MG63 (cell line): ENCODE measurements around the gene RNF148. TPM values are rescaled to one million over a fixed set of nuclear protein-coding genes. Genes with fewer than 3 reads are reported as not detected.
"Not testable (repeated sequence)": the region's sequence is repeated elsewhere in the genome, so short reads cannot be mapped to it uniquely, and the experiment has no call there.

Experiments used
- DNase-seq: peaks from one replicate; pipeline ENCODE4 v3.0.0-alpha.2; 2020
- H3K27me3 ChIP-seq: fragments of 250-450 bp; sonication (Bioruptor Pico); 2 replicates; pipeline ENCODE4 v1.5.1; 2020; ENCODE audit warnings: mild to moderate bottlenecking, moderate library complexity
- H3K36me3 ChIP-seq: fragments of 250-450 bp; sonication (Bioruptor Pico); 2 replicates; pipeline ENCODE4 v1.5.1; 2020; ENCODE audit warnings: mild to moderate bottlenecking, moderate library complexity
- H3K4me3 ChIP-seq: fragments of 250-450 bp; sonication (Bioruptor Pico); 2 replicates; pipeline ENCODE4 v1.5.1; 2020; ENCODE audit warnings: mild to moderate bottlenecking, moderate library complexity
- H3K9me3 ChIP-seq: fragments of 250-450 bp; sonication (Bioruptor Pico); 2 replicates; pipeline ENCODE4 v1.5.1; 2020; ENCODE audit warnings: mild to moderate bottlenecking, moderate library complexity
- total RNA-seq: library from RNA; depleted of rRNA; stranded (reverse); fragments of >200 nt; shearing (Covaris generic); gene quantifications from 2 replicates; pipeline ENCODE4 v1.2.3, GENCODE V29; 2014; ENCODE audit warnings: low replicate concordance

The RNF148 gene
- total RNA-seq, 1 experiment from 2014 or later: not detected

GRCh38 chr7:122699017-122699416 lies 3.7 kb downstream of the RNF148 start, which contains the start of gene RNF133:
TSS of gene RNF133 (minus strand) at chr7:122699117. CDS start at chr7:122698918, 199 bp downstream.
- no peak for DNase-seq
- no peak within 1 kb of the TSS for H3K4me3 ChIP-seq
- H3K36me3 ChIP-seq: no peaks in the 10 kb centered on the region
- no peaks in the 10 kb centered on the region for H3K27me3 ChIP-seq
- no peaks in the 10 kb centered on the region for H3K9me3 ChIP-seq

GRCh38 chr7:122695816-122696215 lies 6.9 kb downstream of the RNF148 start:
- no peaks in the 10 kb centered on the region for H3K36me3 ChIP-seq

GRCh38 chr7:122694697-122695096 lies 8.0 kb downstream of the RNF148 start:
- Histone ChIP-seq H3K27me3 (no peaks in the 10 kb centered on the region), H3K4me3 (no peak overlapping the region)
- no peak for DNase-seq

More at GRCh38 chr7:122695816-122696215, 6.9 kb downstream of the RNF148 start:
- Histone ChIP-seq H3K9me3 (no peaks in the 10 kb centered on the region), H3K27me3 (no peaks in the 10 kb centered on the region), H3K4me3 (no peak overlapping the region)
- no peak for DNase-seq

GRCh38 chr7:122692769-122693309 lies 9.9 kb downstream of the RNF148 start:
- H3K36me3 ChIP-seq: no peaks in the 10 kb centered on the region
- H3K4me3 ChIP-seq: no peak overlapping the region
- no peaks in the 10 kb centered on the region for H3K9me3 ChIP-seq
- no peaks in the 10 kb centered on the region for H3K27me3 ChIP-seq
- no peak for DNase-seq

More at GRCh38 chr7:122694697-122695096, 8.0 kb downstream of the RNF148 start:
- no peaks in the 10 kb centered on the region for H3K9me3 ChIP-seq
- no peaks in the 10 kb centered on the region for H3K36me3 ChIP-seq

GRCh38 chr7:122691569-122692235 lies 11.0 kb downstream of the RNF148 start:
- Histone ChIP-seq H3K27me3 (no peaks in the 10 kb centered on the region), H3K4me3 (no peak overlapping the region), H3K9me3 (no peaks in the 10 kb centered on the region), H3K36me3 (no peaks in the 10 kb centered on the region)
- no peak for DNase-seq

GRCh38 chr7:122689346-122690109 lies 13.2 kb downstream of the RNF148 start:
- Histone ChIP-seq H3K27me3 (no peaks in the 10 kb centered on the region), H3K4me3 (no peak overlapping the region), H3K36me3 (no peaks in the 10 kb centered on the region), H3K9me3 (no peaks in the 10 kb centered on the region)
- no peak for DNase-seq

GRCh38 chr7:122688400-122688998 lies 14.2 kb downstream of the RNF148 start:
- Histone ChIP-seq H3K9me3 (no peaks in the 10 kb centered on the region), H3K4me3 (no peak overlapping the region), H3K36me3 (no peaks in the 10 kb centered on the region), H3K27me3 (no peaks in the 10 kb centered on the region)
- no peak for DNase-seq

GRCh38 chr7:122686360-122686878 lies 16.3 kb downstream of the RNF148 start:
- Histone ChIP-seq H3K36me3 (no peaks in the 10 kb centered on the region), H3K27me3 (no peaks in the 10 kb centered on the region), H3K9me3 (no peaks in the 10 kb centered on the region), H3K4me3 (no peak overlapping the region)
- no peak for DNase-seq

- no peak overlapping the region for H3K4me3 ChIP-seq
- H3K9me3 ChIP-seq: no peaks in the 10 kb centered on the region
- no peaks in the 10 kb centered on the region for H3K27me3 ChIP-seq
- no peak for DNase-seq
- no peaks in the 10 kb centered on the region for H3K36me3 ChIP-seq
These were observed 18.2 kb downstream of the RNF148 start for GRCh38 chr7:122684504-122684903.

GRCh38 chr7:122682815-122683550 lies 19.7 kb downstream of the RNF148 start:
- DNase-seq: no peak
- H3K36me3 ChIP-seq: no peaks in the 10 kb centered on the region
- no peaks in the 10 kb centered on the region for H3K9me3 ChIP-seq
- no peaks in the 10 kb centered on the region for H3K27me3 ChIP-seq
- H3K4me3 ChIP-seq: no peak overlapping the region

- not testable (repeated sequence) for H3K4me3 ChIP-seq, H3K9me3 ChIP-seq, H3K36me3 ChIP-seq, DNase-seq, H3K27me3 ChIP-seq
These were observed 21.5 kb downstream of the RNF148 start for GRCh38 chr7:122681186-122681585.

GRCh38 chr7:122679813-122680212 lies 22.9 kb downstream of the RNF148 start:
- DNase-seq: no peak
- no peak overlapping the region for H3K4me3 ChIP-seq
- no peaks in the 10 kb centered on the region for H3K27me3 ChIP-seq
- H3K9me3 ChIP-seq: no peaks in the 10 kb centered on the region
- H3K36me3 ChIP-seq: no peaks in the 10 kb centered on the region

GRCh38 chr7:122679269-122679709 lies 23.4 kb downstream of the RNF148 start:
- H3K4me3 ChIP-seq, H3K27me3 ChIP-seq, H3K36me3 ChIP-seq, H3K9me3 ChIP-seq, DNase-seq: not testable (repeated sequence)

GRCh38 chr7:122677149-122677548 lies 25.6 kb downstream of the RNF148 start:
- no peaks in the 10 kb centered on the region for H3K27me3 ChIP-seq
- no peak overlapping the region for H3K4me3 ChIP-seq
- no peaks in the 10 kb centered on the region for H3K36me3 ChIP-seq
- no peak for DNase-seq
- no peaks in the 10 kb centered on the region for H3K9me3 ChIP-seq

- Histone ChIP-seq H3K27me3 (no peaks in the 10 kb centered on the region), H3K4me3 (no peak overlapping the region), H3K36me3 (no peaks in the 10 kb centered on the region), H3K9me3 (no peaks in the 10 kb centered on the region)
- DNase-seq: no peak
These were observed 26.3 kb downstream of the RNF148 start for GRCh38 chr7:122676466-122676865.

GRCh38 chr7:122675621-122676020 lies 27.1 kb downstream of the RNF148 start:
- Histone ChIP-seq H3K4me3 (no peak overlapping the region), H3K27me3 (no peaks in the 10 kb centered on the region), H3K9me3 (no peaks in the 10 kb centered on the region), H3K36me3 (no peaks in the 10 kb centered on the region)
- no peak for DNase-seq
